Omental fat pad (tissue), 4 donors: ENCODE measurements around the gene SNRNP48. TPM values are rescaled to one million over a fixed set of nuclear protein-coding genes. Genes with fewer than 3 reads are reported as not detected.

ENCODE experiments used
- ATAC-seq: fragments of 150-250 bp; one replicate; pipeline ENCODE4 v1.9.1; 2016; ENCODE audit warnings: mild to moderate bottlenecking, moderate library complexity; ENCODE audit not compliant: low FRiP score
- DNase-seq: peaks from one replicate; pipeline ENCODE4 v3.0.0-alpha.2; 2019; ENCODE audit warnings: low spot score
- total RNA-seq, 4 donors: library from RNA; depleted of rRNA; stranded (reverse); fragments of >200 nt; gene quantifications; one replicate each; pipeline ENCODE4 v1.1.0, GENCODE V29; 2016
- TF ChIP-seq, protein P1 (sequence below), 3 donors: fragments of 450-650 bp; IDR thresholded peaks; one replicate each; pipeline ENCODE4 v1.5.1; 2016 to 2017; ENCODE audit warnings: antibody characterized with exemption in 3 of 3, mild to moderate bottlenecking in 3 of 3, moderate library complexity in 2 of 3

SNRNP48 gene
- total RNA-seq, 4 donors from 2014 or later, result 8.4 to 14.2 (median 11.5) TPM

DNA sequence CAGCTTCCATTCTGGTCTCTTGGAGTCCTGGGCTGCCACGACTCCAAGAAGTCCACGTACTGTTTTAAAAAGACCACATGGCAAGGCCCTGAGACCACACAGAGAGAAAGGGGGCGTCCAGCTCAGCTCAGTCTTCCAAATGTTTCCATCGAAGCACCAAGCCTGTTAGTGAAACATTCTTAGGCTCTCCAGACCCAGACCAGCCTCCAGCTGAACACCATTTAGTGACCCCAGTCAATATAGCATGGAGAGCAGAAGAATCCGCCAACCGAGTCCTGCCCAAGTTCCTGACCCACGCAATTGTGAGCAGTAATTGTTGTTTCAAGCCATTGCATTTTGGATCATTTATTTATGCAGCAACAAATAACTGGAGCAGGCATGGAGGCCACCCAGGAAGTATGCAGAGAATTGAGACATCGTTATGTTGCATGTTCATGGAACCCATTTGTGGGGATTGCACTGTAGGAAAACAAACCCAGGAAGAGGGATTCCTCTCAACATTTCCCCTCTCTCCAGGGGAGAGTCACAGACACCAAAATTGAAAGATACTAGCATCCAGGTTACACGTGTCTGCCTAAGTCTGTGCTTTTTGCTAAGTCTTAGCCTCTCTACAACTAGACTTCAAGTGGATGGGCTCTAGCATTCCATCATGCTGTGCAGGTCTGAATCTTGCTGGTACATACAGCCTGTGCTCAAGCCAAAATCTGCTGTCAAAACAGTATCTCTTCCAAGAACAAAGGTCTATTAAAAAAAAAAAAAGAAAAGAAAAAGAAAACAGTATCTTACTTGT is 42.7 kb downstream of the SNRNP48 start:
- TF ChIP-seq, protein P1, sequence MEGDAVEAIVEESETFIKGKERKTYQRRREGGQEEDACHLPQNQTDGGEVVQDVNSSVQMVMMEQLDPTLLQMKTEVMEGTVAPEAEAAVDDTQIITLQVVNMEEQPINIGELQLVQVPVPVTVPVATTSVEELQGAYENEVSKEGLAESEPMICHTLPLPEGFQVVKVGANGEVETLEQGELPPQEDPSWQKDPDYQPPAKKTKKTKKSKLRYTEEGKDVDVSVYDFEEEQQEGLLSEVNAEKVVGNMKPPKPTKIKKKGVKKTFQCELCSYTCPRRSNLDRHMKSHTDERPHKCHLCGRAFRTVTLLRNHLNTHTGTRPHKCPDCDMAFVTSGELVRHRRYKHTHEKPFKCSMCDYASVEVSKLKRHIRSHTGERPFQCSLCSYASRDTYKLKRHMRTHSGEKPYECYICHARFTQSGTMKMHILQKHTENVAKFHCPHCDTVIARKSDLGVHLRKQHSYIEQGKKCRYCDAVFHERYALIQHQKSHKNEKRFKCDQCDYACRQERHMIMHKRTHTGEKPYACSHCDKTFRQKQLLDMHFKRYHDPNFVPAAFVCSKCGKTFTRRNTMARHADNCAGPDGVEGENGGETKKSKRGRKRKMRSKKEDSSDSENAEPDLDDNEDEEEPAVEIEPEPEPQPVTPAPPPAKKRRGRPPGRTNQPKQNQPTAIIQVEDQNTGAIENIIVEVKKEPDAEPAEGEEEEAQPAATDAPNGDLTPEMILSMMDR (IDR thresholded peaks at IDR 0.05), result no peak
- no peak for ATAC-seq
- no peak for DNase-seq

DNA sequence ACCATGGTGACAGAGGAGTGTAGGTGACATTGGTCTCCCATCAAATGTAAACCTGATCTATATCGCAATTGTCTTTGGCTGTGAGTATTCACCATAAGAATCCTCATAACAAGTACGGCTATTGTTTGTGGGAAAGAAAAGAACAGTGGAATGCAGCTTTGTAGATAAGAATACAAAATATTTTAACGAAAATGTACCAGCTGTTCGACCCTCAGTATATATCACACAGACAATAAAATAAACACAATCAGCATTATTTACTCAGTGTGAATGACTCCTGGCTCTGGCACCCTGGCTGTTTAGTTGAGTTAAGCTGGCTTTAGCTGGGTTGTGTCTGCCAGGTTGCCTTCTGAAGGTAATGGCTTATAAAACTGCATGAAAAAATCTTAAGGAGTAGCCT is 43.4 kb downstream of the SNRNP48 start:
- ATAC-seq (no peak), DNase-seq (no peak)
- TF ChIP-seq, protein P1 (IDR thresholded peaks at IDR 0.05), result no peak

DNA sequence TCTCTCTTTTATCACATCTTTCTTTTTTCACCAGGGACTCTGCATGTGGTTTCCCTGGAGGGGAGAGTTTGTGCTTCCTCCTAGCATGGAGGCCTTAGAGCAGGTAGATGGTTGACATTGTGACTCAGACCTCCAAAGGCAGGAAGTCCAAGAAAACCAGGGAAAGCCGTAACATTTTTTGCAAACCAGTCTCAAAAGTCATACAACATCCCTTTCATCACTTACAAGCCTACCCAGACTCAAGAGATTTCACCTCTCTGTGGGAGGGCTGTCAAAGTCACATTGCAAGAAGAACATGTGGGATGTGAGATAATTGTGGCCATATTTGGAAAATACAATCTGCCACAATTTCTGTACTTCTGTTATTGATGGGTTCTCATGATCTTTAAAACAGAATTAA is 46.2 kb downstream of the SNRNP48 start:
- TF ChIP-seq, protein P1 (IDR thresholded peaks at IDR 0.05), result no peak
- DNase-seq (no peak), ATAC-seq (no peak)

DNA sequence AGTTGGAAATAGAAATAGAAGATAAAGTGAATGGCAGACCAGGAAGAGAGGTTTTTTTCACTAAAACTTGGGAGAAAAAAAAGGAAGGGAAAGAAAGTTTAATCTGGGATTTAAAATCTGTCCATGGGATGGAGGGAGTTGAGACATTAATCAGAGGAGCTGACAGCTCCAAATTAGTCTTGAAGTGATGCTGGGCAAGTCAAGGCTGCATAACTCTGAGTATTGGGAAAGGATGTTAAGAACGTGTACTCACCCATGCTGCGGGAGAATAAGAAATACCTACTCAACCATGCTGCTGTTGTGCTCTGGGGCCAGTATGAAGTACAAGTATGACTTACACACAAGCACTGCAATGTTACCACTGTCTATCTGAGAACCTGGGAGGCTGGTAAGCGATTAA is 47.5 kb downstream of the SNRNP48 start:
- TF ChIP-seq, protein P1 (IDR thresholded peaks at IDR 0.05), result no peak
- DNase-seq (no peak), ATAC-seq (no peak)

DNA sequence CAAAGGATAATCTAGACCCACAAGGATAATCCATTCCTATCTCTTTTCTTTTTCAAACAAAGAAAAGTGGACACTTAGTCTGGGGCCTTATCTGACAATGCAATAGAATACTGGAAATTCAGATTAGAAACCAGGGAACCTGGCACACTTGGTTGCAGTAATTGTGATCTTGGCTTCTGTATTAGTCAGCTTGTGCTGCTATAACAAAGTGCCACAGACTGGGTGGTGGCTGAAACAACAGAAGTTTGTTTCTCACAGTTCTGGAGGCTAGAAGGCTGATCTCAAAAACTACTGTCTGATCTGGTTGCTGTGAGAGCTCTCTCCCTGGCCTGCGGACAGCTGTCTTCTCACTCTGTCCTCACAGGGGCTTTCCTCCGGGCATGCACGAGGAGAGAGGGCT is 49.4 kb downstream of the SNRNP48 start:
- TF ChIP-seq, protein P1 (IDR thresholded peaks at IDR 0.05), result no peak

DNA sequence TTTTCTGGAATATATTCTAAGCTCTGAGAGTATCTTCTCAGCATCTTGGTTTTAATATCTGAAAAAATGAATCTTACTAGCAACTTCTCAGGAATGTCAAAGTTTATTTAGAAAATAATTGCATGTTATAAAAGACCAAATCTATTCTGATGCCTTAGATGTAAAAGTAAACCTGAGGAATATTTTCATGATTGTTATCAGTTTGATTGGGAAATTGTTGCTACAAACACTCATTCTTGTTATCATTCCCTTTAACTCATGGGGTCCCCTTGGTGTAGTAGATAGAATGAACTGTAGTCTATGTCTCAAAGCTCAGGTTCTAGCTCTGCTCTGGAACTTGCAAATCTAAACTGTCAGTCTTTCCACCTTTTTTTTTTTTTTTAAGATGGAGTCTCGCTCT is 50.0 kb downstream of the SNRNP48 start:
- ATAC-seq, result no peak
- TF ChIP-seq, protein P1 (IDR thresholded peaks at IDR 0.05), result no peak
- no peak for DNase-seq

More for the DNA sequence above, 49.4 kb downstream of the SNRNP48 start:
- ATAC-seq (no peak), DNase-seq (no peak)
